Hepatic stellate cell (primary cell): ENCODE results near the gene RFLNA.
"Not testable (repeated sequence)": the region's sequence is repeated elsewhere in the genome, so short reads cannot be mapped to it uniquely, and the experiment has no call there.

Source experiments
- DNase-seq: peaks from one replicate; pipeline ENCODE4 v3.0.0; 2011; ENCODE audit warnings: low spot score

RFLNA gene

DNA sequence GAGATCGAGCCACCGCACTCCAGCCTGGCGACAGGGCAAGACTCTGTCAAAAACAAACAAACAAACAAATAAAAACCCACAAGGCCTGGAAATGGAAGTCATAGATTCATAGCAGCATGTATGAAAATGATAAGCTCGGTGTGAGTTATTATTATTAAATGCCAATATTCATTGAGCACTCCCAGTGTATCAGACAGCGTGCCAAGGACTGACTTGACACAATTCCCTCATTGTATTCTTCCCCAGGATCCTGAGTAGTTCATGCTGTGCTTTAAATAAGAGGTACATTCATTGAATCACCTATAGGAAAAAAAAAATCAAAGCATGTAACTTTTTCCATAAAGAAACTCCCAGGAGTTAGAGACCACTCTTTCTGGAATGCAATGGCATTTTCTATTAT lies 12.6 kb upstream of the RFLNA start:
- DNase-seq: no peak

DNA sequence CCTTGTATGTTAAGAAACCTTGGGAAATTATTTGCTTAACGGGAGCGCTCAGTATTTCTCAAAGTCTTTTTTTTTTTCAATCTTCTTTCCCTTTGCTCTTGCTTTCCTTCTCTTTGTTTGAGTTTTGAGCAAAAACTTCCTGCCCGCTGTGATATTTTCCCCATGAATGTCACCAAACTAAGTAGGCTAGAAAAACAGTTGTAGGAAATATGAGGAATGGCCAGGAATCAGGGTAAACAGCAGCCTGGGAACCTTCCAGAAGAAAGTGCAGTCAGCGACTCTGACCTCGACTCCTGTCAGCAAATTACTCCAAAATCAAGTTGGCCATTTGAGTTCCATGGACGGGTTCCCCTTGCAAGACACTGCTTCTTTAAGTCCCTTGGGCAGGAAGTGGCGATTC lies 11.6 kb upstream of the RFLNA start:
- no peak for DNase-seq

DNA sequence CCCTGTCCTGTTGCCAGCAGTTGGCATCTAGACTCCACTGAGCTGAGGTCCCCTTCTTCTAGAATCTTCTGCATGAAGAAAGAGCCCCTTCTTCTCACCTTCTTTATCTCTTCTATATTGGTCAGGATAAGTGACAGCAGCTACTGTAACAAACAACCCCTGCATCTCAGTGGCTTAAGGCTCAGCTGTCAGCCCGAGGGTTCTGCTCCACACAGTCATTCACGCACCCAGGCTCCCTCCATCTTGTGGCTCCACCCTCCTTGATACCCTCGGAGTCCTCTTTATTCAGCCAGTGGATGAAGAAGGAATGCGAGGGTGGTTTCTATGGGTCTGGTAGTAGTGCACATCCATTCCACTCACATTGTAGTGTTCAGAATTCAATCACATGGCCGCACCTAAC lies 10.5 kb upstream of the RFLNA start:
- no peak for DNase-seq

DNA sequence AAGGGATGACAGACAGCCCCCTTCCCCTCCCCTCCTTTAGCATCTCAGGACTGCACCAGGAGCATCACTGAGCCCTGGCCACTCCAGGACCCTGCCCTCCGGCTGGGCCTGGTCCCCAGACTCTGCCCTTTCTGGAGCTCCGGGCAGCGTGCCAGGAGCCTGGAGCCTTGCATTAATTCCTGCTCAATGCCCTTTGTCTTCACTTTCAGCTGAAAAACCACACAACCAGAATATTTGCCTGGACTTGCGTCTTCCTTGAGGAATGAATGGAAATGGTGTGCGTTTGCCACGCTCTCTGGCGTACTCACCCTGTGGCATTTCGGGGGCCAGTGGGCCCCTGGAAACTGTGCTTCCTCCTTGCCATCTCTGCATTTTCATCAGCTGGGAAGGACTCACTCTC lies 8.5 kb upstream of the RFLNA start:
- no peak for DNase-seq

DNA sequence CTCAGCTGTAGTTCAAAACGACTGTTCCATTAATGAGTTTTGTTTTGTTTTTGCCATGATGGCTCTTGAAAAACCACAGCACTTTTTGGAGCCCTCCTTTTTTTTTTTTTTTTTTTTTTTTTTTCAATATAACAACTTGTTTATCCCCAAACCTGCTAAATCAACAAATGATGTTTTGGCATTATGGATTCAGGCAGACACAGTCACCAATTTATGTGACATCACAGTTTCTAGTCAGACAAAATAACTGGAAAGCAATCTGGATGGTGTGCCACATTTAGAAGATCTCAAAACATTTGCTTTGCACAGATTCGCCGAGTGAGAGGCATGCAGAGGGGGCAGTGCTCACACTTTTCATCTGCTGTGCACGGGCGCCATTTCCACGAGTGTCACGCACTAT lies 7.9 kb upstream of the RFLNA start:
- DNase-seq: no peak

DNA sequence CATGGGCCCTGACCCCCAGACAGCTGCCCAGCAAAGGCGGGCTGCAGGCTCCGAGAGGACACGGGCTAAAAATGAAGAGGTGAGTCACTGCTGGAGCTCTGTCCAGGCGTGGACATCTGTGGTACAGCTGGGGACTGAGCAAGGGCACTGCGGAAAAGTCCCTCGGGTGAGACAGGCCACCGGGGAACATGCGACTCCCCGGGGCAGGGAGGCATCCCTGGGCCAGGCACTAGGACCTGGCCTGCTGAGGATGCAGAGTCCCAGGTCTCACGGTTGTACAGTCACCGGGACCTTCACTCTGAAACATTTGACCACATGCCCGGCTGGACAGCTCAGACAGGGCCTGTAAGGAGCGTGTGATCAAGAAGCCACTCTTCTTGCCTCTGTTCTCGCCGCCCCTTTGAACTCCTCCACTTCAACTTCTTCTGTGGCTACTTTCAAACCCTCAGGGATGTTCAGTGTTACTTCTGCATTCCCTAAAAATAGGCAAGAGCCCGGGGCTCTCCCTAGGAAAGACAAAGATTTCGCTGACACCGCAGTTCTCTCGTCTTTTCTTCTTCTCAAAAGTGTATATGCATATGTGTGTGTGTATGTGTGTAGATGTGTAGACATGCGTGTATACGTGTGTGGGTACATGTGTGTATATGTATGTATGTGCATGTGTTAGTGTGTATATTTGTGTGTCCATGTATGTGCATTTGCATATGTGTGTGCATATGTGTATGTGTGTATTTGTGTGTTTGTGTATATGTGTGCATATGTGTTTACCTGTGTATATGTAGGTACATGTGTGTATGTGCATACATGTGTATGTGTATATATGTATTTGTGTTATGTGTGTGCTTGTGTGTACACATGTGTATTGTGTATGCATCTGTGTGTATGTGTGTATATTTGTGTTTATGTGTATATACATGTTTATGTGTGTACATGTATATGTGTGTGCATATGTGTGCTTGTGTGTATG lies 5.0 kb upstream of the RFLNA start:
- peak; percentile 81 for DNase-seq

DNA sequence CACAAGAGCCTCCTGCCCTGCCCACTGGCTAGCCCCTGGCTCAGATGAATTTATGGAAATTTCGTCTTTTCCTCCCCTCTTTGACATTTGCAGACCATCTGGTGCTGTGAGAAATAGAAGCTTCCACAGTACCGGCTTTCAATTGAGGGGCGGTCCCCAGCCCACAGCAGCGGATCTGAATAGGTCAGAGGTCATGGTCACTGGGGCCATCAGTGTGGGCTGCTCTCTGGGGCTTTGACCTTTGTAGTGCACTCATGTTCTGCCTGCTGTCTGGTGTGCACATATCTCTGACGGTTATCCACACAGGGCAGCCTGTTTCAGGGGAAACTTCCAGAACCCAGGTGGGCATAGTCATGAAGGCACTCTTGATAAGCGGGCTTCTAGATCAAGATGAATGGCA lies 2.5 kb upstream of the RFLNA start:
- no peak for DNase-seq

DNA sequence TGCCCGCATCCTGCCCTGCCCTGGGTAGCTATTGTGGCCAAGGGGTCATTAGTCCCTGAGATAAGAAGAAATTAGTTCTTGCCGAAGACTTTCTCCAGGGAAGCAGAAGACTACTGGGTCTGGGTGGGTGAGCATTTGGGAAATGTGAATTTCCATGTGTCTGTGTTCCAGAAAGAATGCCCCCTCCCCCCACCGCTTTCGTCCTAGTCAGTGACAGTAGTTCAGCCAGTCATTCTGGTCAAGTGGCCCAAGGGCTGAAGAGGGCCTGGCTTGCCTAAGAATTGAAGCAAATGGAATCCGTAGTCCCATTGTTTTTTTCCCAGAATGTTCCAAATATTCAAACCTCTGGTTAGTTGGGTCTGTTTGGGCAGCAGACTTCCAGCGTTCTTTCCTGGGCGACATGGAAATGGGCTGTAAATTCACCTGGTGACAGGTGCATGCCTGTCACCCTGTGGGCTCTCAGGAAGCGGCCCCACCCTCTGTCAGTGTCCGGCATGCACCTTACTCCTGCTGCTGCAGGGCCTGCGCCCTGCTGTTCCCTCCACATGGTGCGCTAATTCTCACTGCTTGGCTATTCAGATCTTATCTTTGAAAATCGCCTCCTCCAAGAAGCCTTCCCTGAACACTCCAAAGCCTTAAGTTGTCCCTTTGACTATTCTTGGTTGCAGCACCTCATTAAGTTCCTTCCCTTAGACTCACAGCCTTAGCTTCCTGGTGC lies 1.4 kb upstream of the RFLNA start:
- no peak for DNase-seq

DNA sequence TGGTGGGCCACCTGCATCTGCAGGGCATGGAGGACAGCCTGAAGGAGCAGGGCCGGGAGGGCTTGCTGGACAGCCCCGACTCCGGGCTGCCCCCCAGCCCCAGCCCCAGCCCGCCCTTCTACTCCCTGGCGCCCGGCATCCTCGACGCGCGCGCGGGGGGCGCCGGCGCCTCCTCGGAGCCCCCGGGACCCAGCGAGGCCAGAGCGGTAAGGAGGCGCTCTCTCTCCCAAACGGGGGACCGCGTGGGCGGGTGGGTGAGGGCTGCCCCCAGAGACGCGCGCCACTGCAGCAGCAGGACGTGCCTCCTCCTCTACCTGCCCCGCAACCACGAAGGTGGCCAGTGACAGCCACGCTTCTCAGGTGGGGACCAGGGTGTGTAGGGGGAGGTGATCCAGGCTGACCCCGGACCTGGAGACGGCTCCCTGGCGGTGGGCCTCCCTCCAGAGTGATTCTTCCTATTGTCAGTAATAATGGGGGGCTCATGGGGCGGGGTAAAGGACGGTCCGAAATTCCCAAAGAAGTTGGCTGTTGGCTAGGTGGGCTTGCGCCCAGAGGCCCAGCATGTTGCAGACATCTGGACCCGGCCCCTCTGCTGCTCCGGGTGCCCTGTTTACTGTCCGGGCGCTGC lies 652 bp downstream of the RFLNA start:
- DNase-seq: no peak

DNA sequence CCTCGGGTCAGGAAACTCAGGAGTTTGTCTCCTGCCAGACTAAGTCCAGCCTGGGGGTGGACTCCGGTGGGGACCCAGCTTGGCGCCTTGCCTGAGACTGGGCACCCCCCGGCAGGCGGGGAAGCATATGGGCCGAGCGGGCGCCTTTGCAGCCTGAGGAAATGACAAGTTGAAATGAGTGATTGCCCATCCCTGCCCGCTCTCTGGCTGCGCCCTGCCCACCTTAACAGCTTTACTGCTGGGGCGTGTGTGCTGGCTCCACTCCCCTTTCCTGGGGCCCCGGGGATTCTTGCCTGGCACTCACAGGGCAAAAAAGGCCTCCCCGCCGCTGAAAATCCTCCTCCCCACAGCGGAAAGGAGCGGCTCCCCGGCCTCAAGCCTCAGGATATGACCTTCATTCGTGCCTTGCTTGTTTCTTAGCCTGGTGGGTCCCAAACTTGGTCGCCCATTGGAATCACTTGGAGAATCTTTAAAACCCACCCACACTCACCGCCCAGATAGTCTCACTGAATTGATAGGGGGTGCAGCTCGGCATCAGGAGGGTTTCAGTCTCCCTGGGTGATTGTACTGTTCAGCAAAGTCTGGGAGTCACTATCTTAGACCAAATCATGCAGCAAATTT lies 1.5 kb downstream of the RFLNA start:
- DNase-seq: no peak

DNA sequence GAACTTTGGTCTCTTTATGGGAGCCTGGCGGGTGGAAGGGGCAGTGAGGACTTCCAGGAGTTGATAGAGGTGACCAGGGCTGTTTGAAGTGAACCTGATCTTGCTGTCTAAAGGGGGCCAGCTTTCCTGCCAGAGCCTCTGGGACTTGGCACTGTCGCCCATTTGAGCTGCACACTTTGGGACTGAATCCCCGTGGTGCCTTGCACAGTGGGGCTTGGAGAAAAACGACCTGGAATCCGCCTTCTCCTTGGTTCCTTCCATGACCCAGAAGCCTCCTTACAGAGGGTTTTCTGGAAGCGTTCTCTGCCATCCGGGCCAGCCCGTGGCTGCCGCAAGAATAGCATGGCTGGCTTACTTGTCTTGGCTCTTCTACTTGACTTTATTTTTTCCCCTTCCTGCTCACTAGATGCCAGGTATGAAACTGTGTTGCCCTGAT lies 2.0 kb downstream of the RFLNA start:
- DNase-seq: no peak

DNA sequence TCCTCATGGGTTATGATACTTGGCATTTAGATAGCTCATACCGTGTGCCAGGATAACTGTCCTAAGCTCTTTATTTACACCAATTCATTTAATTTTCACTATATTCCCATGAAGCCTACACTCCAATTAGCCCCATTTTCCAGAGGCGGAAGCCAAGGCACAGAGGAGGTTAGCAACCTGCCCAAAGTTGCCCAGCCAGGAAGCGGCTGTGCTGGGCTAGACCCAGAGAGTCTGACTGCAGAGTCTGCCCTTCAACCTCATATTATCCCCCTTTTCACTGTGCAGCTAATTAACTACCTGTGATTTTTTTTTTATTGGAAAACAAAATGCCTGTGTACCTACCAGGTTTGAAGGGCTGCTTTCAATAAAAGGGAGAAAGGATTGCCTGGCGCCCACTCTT lies 2.5 kb downstream of the RFLNA start:
- DNase-seq: no peak

DNA sequence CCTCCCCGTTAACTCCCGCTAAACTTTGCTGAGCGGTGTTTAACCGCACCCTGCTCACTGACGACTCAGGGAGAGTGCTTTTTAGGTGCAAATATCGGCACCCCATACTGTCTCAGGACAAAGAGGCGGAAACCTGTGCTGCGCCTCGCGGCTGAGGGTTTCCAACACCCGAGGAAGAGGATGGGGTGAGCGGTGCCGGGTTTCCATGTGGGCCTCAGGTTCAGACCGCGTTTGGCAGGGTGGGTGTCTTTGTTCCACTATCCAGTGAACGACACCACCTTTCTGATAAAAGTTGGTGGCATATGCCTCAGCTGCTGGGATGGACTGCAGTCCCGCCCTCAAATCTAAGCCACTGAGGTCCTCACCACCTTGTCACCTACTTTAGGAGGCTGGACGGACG lies 3.0 kb downstream of the RFLNA start:
- no peak for DNase-seq

DNA sequence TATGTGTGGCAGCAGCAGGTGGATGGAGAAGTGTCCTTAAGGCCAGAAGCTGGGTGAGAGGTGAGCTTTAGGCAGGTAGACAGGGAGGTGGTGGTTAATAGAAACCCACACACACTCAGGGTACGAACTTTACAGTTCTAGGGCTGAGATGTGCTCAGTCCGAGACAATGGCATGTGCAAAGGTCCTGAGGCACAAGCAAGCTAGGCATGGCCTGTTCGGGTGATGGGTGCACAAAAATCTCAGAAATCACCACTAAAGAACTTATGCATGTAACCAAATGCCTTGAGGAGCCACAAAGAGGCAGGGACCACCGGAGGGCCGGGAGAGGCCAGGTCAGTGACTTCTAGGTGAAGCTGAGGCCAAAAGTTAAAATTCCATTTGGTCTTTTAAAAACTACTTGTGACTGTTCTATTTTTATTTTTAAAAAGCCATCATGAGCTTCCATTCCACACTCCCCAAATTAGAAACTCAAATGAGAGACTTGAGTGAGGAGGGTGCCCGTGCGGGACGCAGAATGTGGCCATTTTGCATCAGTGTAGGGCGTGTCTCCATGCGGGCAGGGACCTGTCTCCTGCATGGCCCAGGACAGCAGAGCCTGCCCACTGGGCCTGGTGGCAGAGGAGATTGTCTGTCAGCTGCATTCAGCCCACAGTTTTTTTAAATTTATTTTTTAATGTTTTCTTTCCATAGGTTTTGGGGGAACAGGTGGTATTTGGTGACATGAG lies 4.0 kb downstream of the RFLNA start:
- no peak for DNase-seq

DNA sequence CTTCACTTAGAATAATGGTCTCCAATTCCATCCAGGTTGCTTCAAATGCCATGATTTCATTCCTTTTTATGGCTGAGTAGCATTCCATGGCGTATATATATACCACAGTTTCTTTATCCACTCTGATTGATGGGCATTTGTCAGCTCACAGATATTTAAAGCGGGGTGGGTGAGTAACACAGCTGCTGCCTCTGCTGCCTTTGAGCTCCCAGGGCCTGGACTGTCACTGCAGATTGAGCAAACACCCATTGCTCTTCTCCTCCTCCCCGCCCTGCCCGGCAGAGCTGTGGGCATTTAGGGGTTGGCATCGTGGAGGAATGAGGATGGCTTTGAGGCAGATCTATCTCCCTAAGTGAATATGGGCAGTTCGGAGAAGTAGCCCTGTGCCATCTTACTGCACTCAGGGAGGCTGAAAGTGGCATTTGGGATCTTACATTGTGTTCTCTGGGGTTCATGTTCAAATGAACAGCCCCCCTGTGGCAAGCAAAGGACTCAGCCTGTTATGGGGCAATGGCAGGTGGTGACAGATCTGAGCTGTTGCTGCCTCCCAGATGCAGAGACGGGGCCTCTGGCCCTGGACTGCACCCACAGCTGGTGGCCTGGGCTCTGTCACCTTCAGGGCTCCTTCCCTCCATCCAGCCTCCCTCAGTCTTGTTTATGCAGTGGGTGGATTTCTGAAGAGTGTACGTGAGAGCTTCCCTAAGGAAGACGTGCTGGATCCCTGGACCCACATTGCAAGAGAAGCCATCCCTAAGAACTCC lies 4.9 kb downstream of the RFLNA start:
- no peak for DNase-seq

DNA sequence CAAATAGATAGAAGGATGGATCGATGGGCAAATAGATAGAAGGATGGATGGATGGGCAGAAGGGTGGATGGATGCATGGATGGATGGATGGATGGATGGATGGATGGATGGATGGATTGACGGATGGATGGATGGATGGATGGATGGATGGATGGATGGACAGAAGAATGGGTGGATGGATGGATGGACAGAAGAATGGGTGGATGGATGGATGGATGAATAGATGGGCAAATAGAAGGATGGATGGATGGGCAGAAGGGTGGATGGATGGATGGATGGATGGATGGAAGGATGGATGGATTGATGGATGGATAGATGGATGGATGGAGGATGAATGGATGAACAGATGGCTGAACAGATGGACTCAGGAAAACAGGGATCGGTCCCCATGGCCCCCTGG lies 5.8 kb downstream of the RFLNA start:
- DNase-seq: not testable (repeated sequence)

DNA sequence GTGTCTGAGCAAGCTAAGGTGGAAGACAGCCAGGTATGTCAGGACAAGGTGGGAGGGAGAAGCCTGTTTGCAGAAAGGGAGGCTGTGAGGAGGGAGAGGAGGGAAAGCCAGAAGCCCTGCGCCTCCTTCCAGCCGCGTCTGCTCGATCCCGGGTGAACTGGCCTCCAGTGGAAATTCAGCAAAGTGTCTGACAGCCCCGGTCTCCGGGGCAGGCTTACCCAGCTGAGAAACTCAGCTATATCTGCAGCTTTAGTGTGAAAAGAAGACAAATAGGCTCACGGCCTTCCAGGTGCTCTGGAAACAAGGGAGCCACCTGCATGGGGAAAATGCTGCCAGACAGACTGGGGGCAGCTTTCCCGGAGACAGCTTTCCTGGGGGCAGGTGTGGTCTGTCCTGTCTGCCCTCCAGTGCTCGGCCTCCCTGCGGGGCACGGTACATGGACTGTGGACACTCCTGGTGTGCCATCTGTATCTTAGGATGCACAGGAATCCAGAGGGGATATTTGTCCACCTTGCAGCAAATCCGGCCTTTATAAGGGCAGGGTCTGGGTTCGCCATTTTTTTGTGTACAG lies 6.3 kb downstream of the RFLNA start:
- no peak for DNase-seq

DNA sequence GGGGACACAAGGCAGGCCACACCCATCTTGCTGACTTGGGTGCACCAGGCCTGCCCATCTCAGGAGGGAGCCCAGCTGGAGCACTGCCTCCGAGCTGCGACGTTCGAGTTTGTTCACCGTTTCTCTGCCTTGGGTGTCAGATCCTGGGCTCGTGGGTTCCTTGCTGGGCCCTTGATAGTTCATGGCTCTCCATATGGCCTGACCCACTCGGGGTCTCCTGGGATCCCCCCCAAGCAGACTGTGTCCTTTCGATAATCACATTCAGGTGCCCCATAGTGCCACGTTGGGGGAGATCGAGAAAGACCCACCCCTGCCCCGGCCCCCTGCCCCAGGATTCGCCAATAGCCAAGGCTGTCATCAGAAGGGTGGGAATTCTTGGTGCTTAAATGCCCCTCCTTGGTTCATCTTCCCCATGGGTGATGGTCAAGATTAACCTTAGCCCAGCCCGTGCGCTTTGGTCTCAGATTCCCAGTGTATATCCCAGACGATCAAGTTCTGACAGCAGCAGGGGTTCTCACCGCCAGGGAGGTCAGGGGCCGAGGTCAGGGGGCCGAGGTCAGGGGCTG lies 7.4 kb downstream of the RFLNA start:
- DNase-seq: no peak

DNA sequence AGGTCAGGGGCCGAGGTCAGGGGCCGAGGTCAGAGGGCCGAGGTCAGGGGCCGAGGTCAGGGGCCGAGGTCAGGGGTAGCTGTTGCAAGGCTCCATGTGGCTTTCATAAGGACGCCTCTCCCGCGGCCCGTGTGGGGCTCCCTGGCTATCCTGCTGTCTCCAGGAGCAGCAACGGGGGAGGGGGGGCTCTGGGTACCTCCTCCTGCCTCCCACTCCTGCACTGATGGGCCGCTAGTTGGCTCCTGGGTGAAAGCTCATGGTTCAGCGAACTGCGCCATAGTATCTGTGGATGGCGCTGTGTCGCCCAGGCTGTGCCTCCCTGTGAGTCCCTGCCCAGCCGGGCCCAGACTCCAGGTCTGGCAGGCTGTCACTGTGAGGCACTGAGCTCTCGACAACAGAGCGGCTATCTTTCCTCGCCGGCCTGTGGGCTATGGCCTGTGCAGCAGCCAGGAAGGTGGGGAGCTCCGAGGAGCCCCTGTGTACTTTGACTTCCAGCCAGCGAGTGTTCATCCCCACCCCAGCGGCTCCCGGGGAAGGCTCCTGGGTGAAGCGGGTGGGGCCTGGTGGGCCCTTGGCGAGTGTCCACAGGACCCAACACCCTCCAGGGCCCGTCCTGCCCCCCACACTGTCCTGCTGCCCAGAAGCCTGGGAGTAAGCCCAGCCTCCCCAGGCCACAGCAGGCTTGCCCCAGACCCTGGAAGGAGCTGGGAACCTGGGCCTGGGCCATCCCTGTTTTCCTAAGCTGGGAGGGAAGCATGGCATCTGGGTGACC lies 8.1 kb downstream of the RFLNA start:
- no peak for DNase-seq
